Measurements from ENCODE around the gene CLIC5. TPM values are rescaled to one million over a fixed set of nuclear protein-coding genes. Genes with fewer than 3 reads are reported as not detected.

The CLIC5 gene
- total RNA-seq, 6 donors from 2014 or later = 110 to 197 (median 138) TPM

- ATAC-seq (ENCODE audit: low FRiP score in 2 of 2) = no peak
- DNase-seq = no peak
- Histone ChIP-seq H3K9me3 (no peaks in the 10 kb centered on the region), H3K4me3 (no peak overlapping the region), H3K27me3 (no peaks in the 10 kb centered on the region), H3K4me1 (peaks cover 0 to 8% (median 2%) of the 10 kb centered on the region in 4 donors), H3K36me3 (no peaks in the 10 kb centered on the region), H3K27ac (no peak overlapping the region)
- WGBS, 2 donors = 74 to 89% methylated on average over 4 of the region's 4 CpGs
- TF ChIP-seq POLR2AphosphoS5 (IDR thresholded peaks at IDR 0.05) (no peak), EP300 (IDR thresholded peaks at IDR 0.05) (no peak), POLR2A (IDR thresholded peaks at IDR 0.05) (no peak)
Measured at GRCh38 chr6:45884336-45884735, 131.3 kb downstream of the CLIC5 start.

- no peak for TF ChIP-seq EP300 (IDR thresholded peaks at IDR 0.05)
- no peak for TF ChIP-seq CTCF (IDR thresholded peaks at IDR 0.05)
- no peak overlapping the region for H3K4me3 ChIP-seq
- no peak for DNase-seq
- no peak for ATAC-seq (ENCODE audit: low FRiP score in 2 of 2)
- H3K36me3 ChIP-seq = no peaks in the 10 kb centered on the region
- H3K4me1 ChIP-seq = peaks cover 0 to 8% (median 2%) of the 10 kb centered on the region in 4 donors
- H3K9me3 ChIP-seq = no peaks in the 10 kb centered on the region
- WGBS, 2 donors = 97 to 100% methylated on average over 2 of the region's 2 CpGs
- no peak overlapping the region for H3K27ac ChIP-seq
- no peaks in the 10 kb centered on the region for H3K27me3 ChIP-seq
Measured at GRCh38 chr6:45882671-45883070, 133.0 kb downstream of the CLIC5 start.

GRCh38 chr6:45881705-45882467 is 133.8 kb downstream of the CLIC5 start:
- Histone ChIP-seq H3K27ac (no peak overlapping the region), H3K9me3 (no peaks in the 10 kb centered on the region), H3K4me1 (peaks cover 0 to 8% (median 2%) of the 10 kb centered on the region in 4 donors), H3K4me3 (no peak overlapping the region), H3K27me3 (no peaks in the 10 kb centered on the region), H3K36me3 (no peaks in the 10 kb centered on the region)
- no peak for TF ChIP-seq CTCF (IDR thresholded peaks at IDR 0.05)
- no peak for TF ChIP-seq POLR2AphosphoS5 (IDR thresholded peaks at IDR 0.05)
- TF ChIP-seq POLR2A (IDR thresholded peaks at IDR 0.05) = no peak
- TF ChIP-seq EP300 (IDR thresholded peaks at IDR 0.05) = no peak
- ATAC-seq (ENCODE audit: low FRiP score in 2 of 2) (no peak), DNase-seq (no peak)
- 60 to 62% methylated on average over 3 of the region's 3 CpGs for WGBS, 2 donors

- TF ChIP-seq POLR2A (IDR thresholded peaks at IDR 0.05) (no peak), POLR2AphosphoS5 (IDR thresholded peaks at IDR 0.05) (no peak), EP300 (IDR thresholded peaks at IDR 0.05) (no peak), CTCF (IDR thresholded peaks at IDR 0.05) (no peak)
- Histone ChIP-seq H3K4me1 (peaks cover 0 to 8% (median 2%) of the 10 kb centered on the region in 4 donors), H3K4me3 (no peak overlapping the region), H3K27ac (no peak overlapping the region), H3K27me3 (no peaks in the 10 kb centered on the region), H3K36me3 (no peaks in the 10 kb centered on the region), H3K9me3 (no peaks in the 10 kb centered on the region)
- no peak for ATAC-seq (ENCODE audit: low FRiP score in 2 of 2)
- 71 to 72% methylated on average over 6 of the region's 6 CpGs for WGBS, 2 donors
- DNase-seq = no peak
Measured at GRCh38 chr6:45880676-45881075, 135.0 kb downstream of the CLIC5 start.

GRCh38 chr6:45880159-45880558 is 135.5 kb downstream of the CLIC5 start:
- Histone ChIP-seq H3K4me1 (peaks cover 0 to 8% (median 2%) of the 10 kb centered on the region in 4 donors), H3K36me3 (no peaks in the 10 kb centered on the region), H3K4me3 (no peak overlapping the region), H3K27ac (no peak overlapping the region), H3K9me3 (no peaks in the 10 kb centered on the region), H3K27me3 (no peaks in the 10 kb centered on the region)
- DNase-seq (no peak), ATAC-seq (ENCODE audit: low FRiP score in 2 of 2) (peak in 1 of 2 donors; percentile 5)
- TF ChIP-seq POLR2A (IDR thresholded peaks at IDR 0.05) = no peak
- TF ChIP-seq CTCF (IDR thresholded peaks at IDR 0.05) = no peak
- no peak for TF ChIP-seq POLR2AphosphoS5 (IDR thresholded peaks at IDR 0.05)
- peak in 1 of 4 donors; percentile 19 for TF ChIP-seq EP300 (IDR thresholded peaks at IDR 0.05)
- 77 to 85% methylated on average over 3 to 5 of the region's 5 CpGs for WGBS, 2 donors
